ENCODE measurements around the gene KYNU.
"Not testable (repeated sequence)": the region's sequence is repeated elsewhere in the genome, so short reads cannot be mapped to it uniquely, and the experiment has no call there.

KYNU gene

GRCh38 chr2:142893241-142893640 lies 15.8 kb downstream of the KYNU start:
- TF ChIP-seq CTCF (IDR thresholded peaks at IDR 0.05; ENCODE audit: low read depth, low read length) = no peak
- no peak overlapping the region for H3K4me3 ChIP-seq (ENCODE audit: low read depth, low read length)

- H3K4me3 ChIP-seq (ENCODE audit: low read depth, low read length) = no peak overlapping the region
These were observed 20.3 kb downstream of the KYNU start for GRCh38 chr2:142897807-142898206.

GRCh38 chr2:142900327-142900726 lies 22.9 kb downstream of the KYNU start:
- H3K4me3 ChIP-seq (ENCODE audit: low read depth, low read length) = not testable (repeated sequence)

More at GRCh38 chr2:142897807-142898206, 20.3 kb downstream of the KYNU start:
- TF ChIP-seq CTCF (IDR thresholded peaks at IDR 0.05; ENCODE audit: low read depth, low read length) = no peak

- no peak for TF ChIP-seq CTCF (IDR thresholded peaks at IDR 0.05; ENCODE audit: low read depth, low read length)
- no peak overlapping the region for H3K4me3 ChIP-seq (ENCODE audit: low read depth, low read length)
These were observed 24.3 kb downstream of the KYNU start for GRCh38 chr2:142901780-142902179.

GRCh38 chr2:142903726-142904125 lies 26.3 kb downstream of the KYNU start:
- H3K4me3 ChIP-seq (ENCODE audit: low read depth, low read length) = not testable (repeated sequence)

GRCh38 chr2:142907653-142908052 lies 30.2 kb downstream of the KYNU start:
- no peak overlapping the region for H3K4me3 ChIP-seq (ENCODE audit: low read depth, low read length)
- no peak for TF ChIP-seq CTCF (IDR thresholded peaks at IDR 0.05; ENCODE audit: low read depth, low read length)

GRCh38 chr2:142914507-142915313 lies 37.2 kb downstream of the KYNU start:
- H3K4me3 ChIP-seq (ENCODE audit: low read depth, low read length) = no peak overlapping the region
- no peak for TF ChIP-seq CTCF (IDR thresholded peaks at IDR 0.05; ENCODE audit: low read depth, low read length)

- H3K4me3 ChIP-seq (ENCODE audit: low read depth, low read length) = no peak overlapping the region
- no peak for TF ChIP-seq CTCF (IDR thresholded peaks at IDR 0.05; ENCODE audit: low read depth, low read length)
These were observed 38.0 kb downstream of the KYNU start for GRCh38 chr2:142915502-142915901.
